Measurements from ENCODE around the gene STX11. TPM values are rescaled to one million over a fixed set of nuclear protein-coding genes. Genes with fewer than 3 reads are reported as not detected.

Gene STX11
- total and polyA plus RNA-seq, 10 of the 15 experiments (the other 5 are each of a cell fraction or from before 2014, with no cell fraction given): 0.66 to 38.1 (median 19.8) TPM

GRCh38 chr6:144170044-144170443, 19.7 kb downstream of the STX11 start (continued):
- no peak for TF ChIP-seq IRF3 (IDR thresholded peaks at IDR 0.05)
- TF ChIP-seq SPI1 (IDR thresholded peaks at IDR 0.05; ENCODE audit: borderline replicate concordance, insufficient read depth, low read depth, low read length): no peak
- no peak for TF ChIP-seq RAD51 (IDR thresholded peaks at IDR 0.05)
- no peak for TF ChIP-seq SIN3A (IDR thresholded peaks at IDR 0.05; ENCODE audit: low read depth, low read length)
- TF ChIP-seq BCLAF1 (IDR thresholded peaks at IDR 0.05): no peak

- peaks cover 9 to 12% of the 10 kb centered on the region in 2 experiments for H3K36me3 ChIP-seq (ENCODE audit: control insufficient read depth in 2 of 2, insufficient read depth in 2 of 2, low read length in 1 of 2)
- RAD21 ChIA-PET (ENCODE audit: unreplicated experiment): no interaction called here
- WGBS (ENCODE audit: insufficient coverage, insufficient replicate concordance, low lambda C conversion rate, missing lambda C conversion rate): 98% methylated on average over 3 of the region's 3 CpGs
- H3K79me2 ChIP-seq (ENCODE audit: control insufficient read depth, insufficient read depth, low read length): peaks cover 7% of the 10 kb centered on the region
- no peaks in the 10 kb centered on the region for H3K27me3 ChIP-seq (replicated peaks in 1 of 2; ENCODE audit: control insufficient read depth in 2 of 2, insufficient read depth in 2 of 2, low read length in 1 of 2)
- no peak overlapping the region for H3K4me2 ChIP-seq (ENCODE audit: control insufficient read depth, insufficient read depth)
- no peak for FAIRE-seq
- TSS peak; percentile 2 for BruUV-seq (replicated peaks)
- intact Hi-C loops (cut with micrococcal nuclease; ENCODE audit: unreplicated experiment): no loop called here
- POLR2A ChIA-PET: no interaction called here
- H3K9me3 ChIP-seq (replicated peaks; ENCODE audit: control insufficient read depth, insufficient read depth, low read length): no peaks in the 10 kb centered on the region; the same call in 2 of the 3 replicates
- ATAC-seq: no peak
- no peaks in the 10 kb centered on the region for H3K4me1 ChIP-seq (ENCODE audit: control insufficient read depth, insufficient read depth, low read length)
- in situ Hi-C loops (cut with MboI): no loop called here
- no peak overlapping the region for H3K4me3 ChIP-seq
- H2AFZ ChIP-seq (ENCODE audit: control insufficient read depth, low read depth, low read length): no peak overlapping the region
- CTCF ChIA-PET: interaction anchor here (0.5 to 1.2 kb wide), 2 partner anchors 13 to 331 kb away, joined by 3 to 4 read pairs; no protein-coding TSS in a partner anchor
- H4K20me1 ChIP-seq (ENCODE audit: control insufficient read depth, insufficient read depth): no peaks in the 10 kb centered on the region
- no peak overlapping the region for H3K9ac ChIP-seq (ENCODE audit: control insufficient read depth, insufficient read depth, low read length)
- no peak for DNase-seq (ENCODE audit: low read depth, low spot score)
- SMC1A ChIA-PET (ENCODE audit: uncharacterized antibody, unreplicated experiment): interaction anchor here (0.5 to 1.2 kb wide), 3 partner anchors 12 to 35 kb away, joined by 3 to 5 read pairs (median 3); no protein-coding TSS in a partner anchor
- H3K27ac ChIP-seq (ENCODE audit: control insufficient read depth, insufficient read depth): no peak overlapping the region
- no peak for TF ChIP-seq HDGF (IDR thresholded peaks at IDR 0.05)
- TF ChIP-seq HSF1 (IDR thresholded peaks at IDR 0.05; ENCODE audit: low read depth, low read length): no peak
- no peak for TF ChIP-seq MEF2A (IDR thresholded peaks at IDR 0.05; ENCODE audit: insufficient read depth, low read depth, low read length)
- no peak for TF ChIP-seq KLF5 (IDR thresholded peaks at IDR 0.05; ENCODE audit: partially characterized antibody)
- no peak for TF ChIP-seq SREBF1 (IDR thresholded peaks at IDR 0.05; ENCODE audit: low read length)
- TF ChIP-seq POLR2AphosphoS5 (IDR thresholded peaks at IDR 0.05; ENCODE audit: low read length): no peak
- TF ChIP-seq BACH1 (IDR thresholded peaks at IDR 0.05; ENCODE audit: borderline replicate concordance): no peak
- no peak for TF ChIP-seq MXI1 (IDR thresholded peaks at IDR 0.05; ENCODE audit: low read depth, low read length)
- no peak for TF ChIP-seq POLR2AphosphoS2 (IDR thresholded peaks at IDR 0.05; ENCODE audit: low read depth, low read length)
- TF ChIP-seq ETV6 (conservative IDR thresholded peaks at IDR 0.05 in 1 of 2, IDR thresholded peaks at IDR 0.05 in 1 of 2; ENCODE audit: borderline replicate concordance in 1 of 2, low read depth in 1 of 2): no peak
- no peak for TF ChIP-seq POU2F2 (IDR thresholded peaks at IDR 0.05; ENCODE audit: borderline replicate concordance, low read depth, low read length)
- TF ChIP-seq TBL1XR1 (IDR thresholded peaks at IDR 0.05; ENCODE audit: low read depth, low read length): no peak
- TF ChIP-seq ATF3 (IDR thresholded peaks at IDR 0.05; ENCODE audit: borderline replicate concordance, extremely low read depth, low read depth, low read length): no peak
- TF ChIP-seq SMAD5 (IDR thresholded peaks at IDR 0.05; ENCODE audit: low read depth): no peak
Observed at GRCh38 chr6:144171406-144171805, 21.1 kb downstream of the STX11 start.

Measured in GM12878 (cell line).